OCI-LY3 (cell line): ENCODE results near the gene MRPL42.

Source experiments
- H2AFZ ChIP-seq: fragments of 200-600, 300-600 bp; shearing (Covaris generic); 2 replicates; pipeline ENCODE4 v1.6.0; 2014; ENCODE audit warnings: antibody characterized with exemption, low read depth, low read length
- H3K27ac ChIP-seq: fragments of 200-600, 300-600 bp; sonication (generic); 2 replicates; pipeline ENCODE4 v1.5.1; 2014; ENCODE audit warnings: mild to moderate bottlenecking, low read length, moderate library complexity, mixed read lengths
- H3K27me3 ChIP-seq: fragments of 200-600, 300-600 bp; sonication (generic); 2 replicates; pipeline ENCODE4 v1.6.1; 2014; ENCODE audit warnings: low read depth, low read length, mixed read lengths
- H3K36me3 ChIP-seq: fragments of 200-600, 300-600 bp; sonication (generic); replicated peaks from 2 replicates; pipeline ENCODE3; 2014; ENCODE audit warnings: low read depth, low read length, mixed read lengths
- H3K4me1 ChIP-seq: fragments of 300-600, 200-600 bp; sonication (generic); 2 replicates; pipeline ENCODE4 v1.6.1; 2014; ENCODE audit warnings: low read length, mixed read lengths
- H3K4me2 ChIP-seq: fragments of 200-600, 300-600 bp; sonication (generic); 2 replicates; pipeline ENCODE4 v1.6.1; 2014; ENCODE audit warnings: low read length, mixed read lengths
- H3K4me3 ChIP-seq: fragments of 300-600, 200-600 bp; sonication (generic); 2 replicates; pipeline ENCODE4 v1.5.1; 2014; ENCODE audit warnings: antibody characterized with exemption, mild to moderate bottlenecking, low read length, moderate library complexity
- H3K79me2 ChIP-seq: fragments of 300-600, 200-600 bp; shearing (Covaris generic); 2 replicates; pipeline ENCODE4 v1.6.1; 2014; ENCODE audit warnings: mild to moderate bottlenecking, low read length, mixed read lengths
- H3K9ac ChIP-seq: fragments of 300-600, 200-600 bp; shearing (Covaris generic); 2 replicates; pipeline ENCODE4 v1.6.0; 2014; ENCODE audit warnings: mild to moderate bottlenecking, low read length, moderate library complexity
- H3K9me3 ChIP-seq: fragments of 200-600, 300-600 bp; shearing (Covaris generic); 2 replicates; pipeline ENCODE4 v1.6.1; 2014; ENCODE audit warnings: low read length, mixed read lengths; ENCODE audit not compliant: insufficient read depth
- H4K20me1 ChIP-seq: fragments of 200-600, 300-600 bp; sonication (generic); 2 replicates; pipeline ENCODE4 v1.6.1; 2016; ENCODE audit warnings: low read length, mixed read lengths; ENCODE audit not compliant: insufficient read depth
- CTCF ChIP-seq: fragments of 200-600, 300-600 bp; sonication (generic); IDR thresholded peaks from 2 replicates; pipeline ENCODE4 v1.5.1; 2014; ENCODE audit warnings: antibody characterized with exemption, low read length, low read depth
- EZH2phosphoT487 ChIP-seq: fragments of 200-600 bp; shearing (Covaris generic); IDR thresholded peaks from 2 replicates; pipeline ENCODE4 v1.6.1; 2018; ENCODE audit warnings: antibody characterized with exemption, mixed run types, low read depth

MRPL42 gene

GRCh38 chr12:93460902-93461301 lies 6.4 kb upstream of the MRPL42 start:
- no peak for TF ChIP-seq CTCF
- TF ChIP-seq EZH2phosphoT487: no peak
- H3K36me3 ChIP-seq: no peaks in the 10 kb centered on the region
- H2AFZ ChIP-seq: peak overlapping the region; percentile 58
- H3K4me1 ChIP-seq: peaks cover 13% of the 10 kb centered on the region
- H3K4me2 ChIP-seq: no peak overlapping the region
- H4K20me1 ChIP-seq: no peaks in the 10 kb centered on the region
- H3K9me3 ChIP-seq: no peaks in the 10 kb centered on the region
- no peak overlapping the region for H3K27ac ChIP-seq
- H3K79me2 ChIP-seq: no peaks in the 10 kb centered on the region
- H3K4me3 ChIP-seq: no peak overlapping the region
- no peaks in the 10 kb centered on the region for H3K27me3 ChIP-seq
- H3K9ac ChIP-seq: no peak overlapping the region

DNA sequence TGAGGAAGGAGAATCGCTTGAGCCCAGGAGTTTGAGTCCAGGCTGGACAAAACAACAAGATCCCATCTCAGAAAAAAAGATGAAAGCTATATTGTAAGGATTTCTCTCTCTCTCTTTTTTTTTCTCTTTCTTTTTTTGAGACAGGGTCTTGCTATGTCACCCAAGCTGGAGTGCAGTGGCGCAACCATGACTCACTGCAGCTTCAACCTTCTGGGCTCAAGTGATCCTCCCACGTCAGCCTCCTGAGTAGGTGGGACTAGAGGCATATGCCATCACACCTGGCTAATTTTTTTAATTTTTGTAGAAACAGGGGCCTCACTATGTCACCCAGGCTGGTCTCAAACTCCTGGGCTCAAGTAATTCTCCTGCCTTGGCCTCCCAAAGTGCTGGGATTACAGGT lies 5.8 kb upstream of the MRPL42 start:
- no peak overlapping the region for H2AFZ ChIP-seq
- no peak overlapping the region for H3K27ac ChIP-seq
- H3K9me3 ChIP-seq: no peaks in the 10 kb centered on the region
- no peak for TF ChIP-seq EZH2phosphoT487
- TF ChIP-seq CTCF: no peak
- H3K36me3 ChIP-seq: no peaks in the 10 kb centered on the region
- no peak overlapping the region for H3K9ac ChIP-seq
- no peaks in the 10 kb centered on the region for H4K20me1 ChIP-seq
- H3K4me1 ChIP-seq: peaks cover 13% of the 10 kb centered on the region
- H3K79me2 ChIP-seq: no peaks in the 10 kb centered on the region
- no peak overlapping the region for H3K4me2 ChIP-seq
- H3K4me3 ChIP-seq: no peak overlapping the region
- no peaks in the 10 kb centered on the region for H3K27me3 ChIP-seq

DNA sequence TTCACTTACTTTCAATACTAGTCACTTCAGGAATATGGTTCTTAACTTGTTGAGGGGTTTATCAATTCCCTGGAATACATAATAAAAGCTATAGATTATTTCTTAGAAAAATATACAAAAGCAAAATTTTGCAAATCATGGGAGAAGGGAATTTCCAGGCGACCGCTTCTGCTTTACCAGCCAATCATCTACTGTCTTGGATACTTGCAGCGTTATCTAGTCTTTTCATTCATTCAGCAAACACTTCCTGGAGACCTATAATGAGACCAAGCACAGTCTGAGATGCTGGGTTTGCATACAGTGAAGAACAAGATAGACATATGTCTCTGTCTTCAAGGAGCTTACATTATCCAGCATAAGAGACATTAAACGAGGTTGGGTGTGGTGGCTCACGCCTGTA lies 1.5 kb upstream of the MRPL42 start:
- Histone ChIP-seq H3K4me2 (no peak overlapping the region), H3K27me3 (no peaks in the 10 kb centered on the region), H2AFZ (no peak overlapping the region)

GRCh38 chr12:93466625-93467350 lies 526 bp upstream of the MRPL42 start:
- H2AFZ ChIP-seq: peak overlapping the region; percentile 51; the same call in 1 of the 2 replicates
- H4K20me1 ChIP-seq: no peaks in the 10 kb centered on the region
- H3K9me3 ChIP-seq: no peaks in the 10 kb centered on the region
- peaks cover 44% of the 10 kb centered on the region for H3K79me2 ChIP-seq
- no peak overlapping the region for H3K27ac ChIP-seq
- H3K9ac ChIP-seq: no peak overlapping the region
- H3K4me1 ChIP-seq: peaks cover 9% of the 10 kb centered on the region; the same call in 1 of the 2 replicates
- no peaks in the 10 kb centered on the region for H3K27me3 ChIP-seq
- H3K4me2 ChIP-seq: peak overlapping the region; percentile 49
- H3K36me3 ChIP-seq: peaks cover 11% of the 10 kb centered on the region
- H3K4me3 ChIP-seq: peak overlapping the region; percentile 81
- no peak for TF ChIP-seq CTCF
- no peak for TF ChIP-seq EZH2phosphoT487

More for the DNA sequence above, 1.5 kb upstream of the MRPL42 start:
- no peaks in the 10 kb centered on the region for H4K20me1 ChIP-seq
- no peak overlapping the region for H3K9ac ChIP-seq
- no peaks in the 10 kb centered on the region for H3K9me3 ChIP-seq
- H3K36me3 ChIP-seq: peaks cover 10% of the 10 kb centered on the region
- TF ChIP-seq CTCF (no peak), EZH2phosphoT487 (no peak)
- H3K79me2 ChIP-seq: peaks cover 35% of the 10 kb centered on the region
- H3K27ac ChIP-seq: no peak overlapping the region
- peaks cover 11% of the 10 kb centered on the region for H3K4me1 ChIP-seq
- no peak overlapping the region for H3K4me3 ChIP-seq
